Measurements from ENCODE around the gene MAML3.

The MAML3 gene

GRCh38 chr4:139790291-139790690 is 363.7 kb downstream of the MAML3 start:
- no peaks in the 10 kb centered on the region for H3K36me3 Mint-ChIP-seq (ENCODE audit: low read depth)
- no peak overlapping the region for H3K27ac Mint-ChIP-seq
- H3K4me3 Mint-ChIP-seq, result no peak overlapping the region
- H3K27me3 Mint-ChIP-seq (ENCODE audit: low read depth), result peaks cover 31% of the 10 kb centered on the region
- H3K4me1 Mint-ChIP-seq (ENCODE audit: low read depth), result no peaks in the 10 kb centered on the region
- H3K9me3 Mint-ChIP-seq, result no peaks in the 10 kb centered on the region

GRCh38 chr4:139789096-139789654 is 364.8 kb downstream of the MAML3 start:
- H3K36me3 Mint-ChIP-seq (ENCODE audit: low read depth), result no peaks in the 10 kb centered on the region
- peaks cover 25% of the 10 kb centered on the region for H3K27me3 Mint-ChIP-seq (ENCODE audit: low read depth)
- no peaks in the 10 kb centered on the region for H3K4me1 Mint-ChIP-seq (ENCODE audit: low read depth)
- H3K27ac Mint-ChIP-seq, result no peak overlapping the region
- no peak overlapping the region for H3K4me3 Mint-ChIP-seq
- H3K9me3 Mint-ChIP-seq, result no peaks in the 10 kb centered on the region

GRCh38 chr4:139786494-139787354 is 367.3 kb downstream of the MAML3 start:
- Mint-ChIP-seq H3K9me3 (no peaks in the 10 kb centered on the region), H3K36me3 (ENCODE audit: low read depth) (no peaks in the 10 kb centered on the region), H3K27ac (no peak overlapping the region), H3K4me1 (ENCODE audit: low read depth) (no peaks in the 10 kb centered on the region), H3K4me3 (no peak overlapping the region), H3K27me3 (ENCODE audit: low read depth) (peaks cover 22% of the 10 kb centered on the region)

- H3K9me3 Mint-ChIP-seq, result no peaks in the 10 kb centered on the region
- no peak overlapping the region for H3K4me3 Mint-ChIP-seq
- H3K36me3 Mint-ChIP-seq (ENCODE audit: low read depth), result no peaks in the 10 kb centered on the region
- H3K4me1 Mint-ChIP-seq (ENCODE audit: low read depth), result no peaks in the 10 kb centered on the region
- H3K27ac Mint-ChIP-seq, result no peak overlapping the region
- peaks cover 22% of the 10 kb centered on the region for H3K27me3 Mint-ChIP-seq (ENCODE audit: low read depth)
Measured at GRCh38 chr4:139785356-139785755, 368.6 kb downstream of the MAML3 start.

- no peak overlapping the region for H3K27ac Mint-ChIP-seq
- H3K4me3 Mint-ChIP-seq, result no peak overlapping the region
- H3K27me3 Mint-ChIP-seq (ENCODE audit: low read depth), result peaks cover 12% of the 10 kb centered on the region
- H3K4me1 Mint-ChIP-seq (ENCODE audit: low read depth), result no peaks in the 10 kb centered on the region
- no peaks in the 10 kb centered on the region for H3K9me3 Mint-ChIP-seq
- H3K36me3 Mint-ChIP-seq (ENCODE audit: low read depth), result no peaks in the 10 kb centered on the region
Measured at GRCh38 chr4:139783741-139784484, 370.1 kb downstream of the MAML3 start.

- Mint-ChIP-seq H3K27ac (no peak overlapping the region), H3K36me3 (ENCODE audit: low read depth) (no peaks in the 10 kb centered on the region), H3K27me3 (ENCODE audit: low read depth) (peaks cover 4% of the 10 kb centered on the region), H3K4me1 (ENCODE audit: low read depth) (no peaks in the 10 kb centered on the region), H3K4me3 (no peak overlapping the region), H3K9me3 (no peaks in the 10 kb centered on the region)
Measured at GRCh38 chr4:139782926-139783522, 371.0 kb downstream of the MAML3 start.

GRCh38 chr4:139781066-139781465 is 372.9 kb downstream of the MAML3 start:
- Mint-ChIP-seq H3K4me1 (ENCODE audit: low read depth) (no peaks in the 10 kb centered on the region), H3K9me3 (no peaks in the 10 kb centered on the region), H3K4me3 (no peak overlapping the region), H3K36me3 (ENCODE audit: low read depth) (no peaks in the 10 kb centered on the region), H3K27me3 (ENCODE audit: low read depth) (no peaks in the 10 kb centered on the region), H3K27ac (no peak overlapping the region)

GRCh38 chr4:139779691-139780090 is 374.3 kb downstream of the MAML3 start:
- H3K27ac Mint-ChIP-seq, result no peak overlapping the region
- H3K36me3 Mint-ChIP-seq (ENCODE audit: low read depth), result no peaks in the 10 kb centered on the region
- no peaks in the 10 kb centered on the region for H3K27me3 Mint-ChIP-seq (ENCODE audit: low read depth)
- no peak overlapping the region for H3K4me3 Mint-ChIP-seq
- H3K9me3 Mint-ChIP-seq, result no peaks in the 10 kb centered on the region
- no peaks in the 10 kb centered on the region for H3K4me1 Mint-ChIP-seq (ENCODE audit: low read depth)

GRCh38 chr4:139777757-139778156 is 376.2 kb downstream of the MAML3 start:
- Mint-ChIP-seq H3K27ac (no peak overlapping the region), H3K36me3 (ENCODE audit: low read depth) (no peaks in the 10 kb centered on the region), H3K4me1 (ENCODE audit: low read depth) (no peaks in the 10 kb centered on the region), H3K27me3 (ENCODE audit: low read depth) (peaks cover 6% of the 10 kb centered on the region), H3K9me3 (no peaks in the 10 kb centered on the region), H3K4me3 (no peak overlapping the region)

- Mint-ChIP-seq H3K36me3 (ENCODE audit: low read depth) (no peaks in the 10 kb centered on the region), H3K27me3 (ENCODE audit: low read depth) (peaks cover 6% of the 10 kb centered on the region), H3K4me3 (no peak overlapping the region), H3K9me3 (no peaks in the 10 kb centered on the region), H3K27ac (no peak overlapping the region), H3K4me1 (ENCODE audit: low read depth) (no peaks in the 10 kb centered on the region)
Measured at GRCh38 chr4:139776235-139776634, 377.7 kb downstream of the MAML3 start.

- H3K4me3 Mint-ChIP-seq, result no peak overlapping the region
- no peaks in the 10 kb centered on the region for H3K36me3 Mint-ChIP-seq (ENCODE audit: low read depth)
- peaks cover 11% of the 10 kb centered on the region for H3K27me3 Mint-ChIP-seq (ENCODE audit: low read depth)
- no peak overlapping the region for H3K27ac Mint-ChIP-seq
- no peaks in the 10 kb centered on the region for H3K9me3 Mint-ChIP-seq
- no peaks in the 10 kb centered on the region for H3K4me1 Mint-ChIP-seq (ENCODE audit: low read depth)
Measured at GRCh38 chr4:139774759-139775487, 379.1 kb downstream of the MAML3 start.

- Mint-ChIP-seq H3K9me3 (no peaks in the 10 kb centered on the region), H3K27ac (no peak overlapping the region), H3K27me3 (ENCODE audit: low read depth) (peaks cover 11% of the 10 kb centered on the region), H3K4me1 (ENCODE audit: low read depth) (no peaks in the 10 kb centered on the region), H3K4me3 (no peak overlapping the region), H3K36me3 (ENCODE audit: low read depth) (no peaks in the 10 kb centered on the region)
Measured at GRCh38 chr4:139773560-139774318, 380.2 kb downstream of the MAML3 start.

- Mint-ChIP-seq H3K27ac (no peak overlapping the region), H3K9me3 (no peaks in the 10 kb centered on the region), H3K27me3 (ENCODE audit: low read depth) (peaks cover 11% of the 10 kb centered on the region), H3K36me3 (ENCODE audit: low read depth) (no peaks in the 10 kb centered on the region), H3K4me1 (ENCODE audit: low read depth) (no peaks in the 10 kb centered on the region), H3K4me3 (no peak overlapping the region)
Measured at GRCh38 chr4:139770361-139770760, 383.6 kb downstream of the MAML3 start.
